Adipocyte (in vitro differentiated cells): ENCODE data around the gene NSFL1C.
A peak's percentile ranks its signal among the peaks of the same experiment; 100 is the strongest.
"Not testable (repeated sequence)": the region's sequence is repeated elsewhere in the genome, so short reads cannot be mapped to it uniquely, and the experiment has no call there.

ENCODE experiments used
- DNase-seq: peaks from one replicate; pipeline ENCODE4 v3.0.0-alpha.2; 2015; ENCODE audit warnings: low read depth
- H3K27me3 ChIP-seq: replicated peaks from 2 replicates; pipeline ENCODE4 v1.7.0; 2013; ENCODE audit warnings: mild to moderate bottlenecking, low read length, moderate library complexity; ENCODE audit not compliant: control insufficient read depth, insufficient read depth
- H3K36me3 ChIP-seq: 2 replicates; pipeline ENCODE4 v1.7.0; 2013; ENCODE audit warnings: low read length, mild to moderate bottlenecking, moderate library complexity; ENCODE audit not compliant: control insufficient read depth, insufficient read depth, severe bottlenecking
- H3K4me1 ChIP-seq: 2 replicates; pipeline ENCODE4 v1.7.0; 2013; ENCODE audit warnings: mild to moderate bottlenecking, low read length, moderate library complexity; ENCODE audit not compliant: control insufficient read depth, insufficient read depth
- H3K4me3 ChIP-seq: 2 replicates; pipeline ENCODE4 v1.7.0; 2013; ENCODE audit warnings: mild to moderate bottlenecking, low read length, moderate library complexity
- H3K9ac ChIP-seq: 2 replicates; pipeline ENCODE4 v1.7.0; 2013; ENCODE audit warnings: mild to moderate bottlenecking, low read length, moderate library complexity
- H3K9me3 ChIP-seq: 2 replicates; pipeline ENCODE4 v1.7.0; 2013; ENCODE audit warnings: mild to moderate bottlenecking, low read length, moderate library complexity; ENCODE audit not compliant: control insufficient read depth

Gene NSFL1C

DNA sequence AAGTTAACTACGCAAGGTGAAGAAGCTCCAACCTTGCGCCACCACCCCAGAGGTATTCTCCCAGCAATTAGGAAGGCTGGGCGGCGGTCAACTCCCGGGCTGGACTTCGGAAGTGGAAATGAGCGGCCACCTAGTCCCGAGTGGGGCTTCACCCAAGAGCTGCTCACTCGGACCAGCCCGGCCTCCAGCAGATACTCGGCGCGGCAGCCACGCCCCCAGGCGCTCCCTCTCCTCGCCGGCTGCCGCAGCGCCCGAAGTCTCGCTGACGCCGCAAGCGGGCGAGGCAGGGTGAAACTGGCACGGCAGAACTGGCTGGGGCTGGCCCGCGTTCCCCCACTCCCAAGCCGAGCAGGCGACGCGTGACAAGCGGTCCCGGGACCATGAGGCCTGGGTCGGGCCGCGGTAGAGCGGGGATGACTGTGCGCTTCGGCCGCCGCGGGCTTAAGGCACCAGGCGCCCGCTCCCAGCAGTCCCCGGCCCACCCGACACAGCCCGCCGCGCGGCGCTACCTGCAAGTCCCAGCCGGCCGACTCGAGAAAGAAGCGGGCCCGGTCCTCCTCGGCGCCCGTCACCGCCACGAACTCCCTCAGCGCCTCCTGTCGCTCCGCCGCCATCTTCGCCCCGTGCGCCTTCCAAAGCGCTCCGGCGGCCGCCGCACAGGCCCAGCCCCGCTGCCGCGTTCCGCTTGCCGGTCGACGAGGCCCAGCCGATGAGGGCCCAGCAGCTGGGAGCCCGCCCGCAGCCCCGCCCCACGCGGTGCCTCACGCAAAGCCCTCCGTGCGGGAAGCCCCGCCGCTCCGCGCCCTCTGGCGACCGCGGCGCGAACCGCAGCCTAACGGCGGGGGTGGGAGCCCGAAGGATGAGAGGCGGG is at the start of gene NSFL1C:
TSS of gene NSFL1C (minus strand) at position 639 of the 871 bp plus-strand sequence. CDS start at position 614, 25 bp downstream.
- peak; percentile 98 for DNase-seq
- Histone ChIP-seq H3K9me3 (no peaks in the 10 kb centered on the region), H3K27me3 (no peaks in the 10 kb centered on the region), H3K4me3 (peak within 1 kb of the TSS; percentile 92), H3K36me3 (peaks cover 26% of the 10 kb centered on the region), H3K4me1 (peaks cover 39% of the 10 kb centered on the region), H3K9ac (peak within 1 kb of the TSS; percentile 95)

DNA sequence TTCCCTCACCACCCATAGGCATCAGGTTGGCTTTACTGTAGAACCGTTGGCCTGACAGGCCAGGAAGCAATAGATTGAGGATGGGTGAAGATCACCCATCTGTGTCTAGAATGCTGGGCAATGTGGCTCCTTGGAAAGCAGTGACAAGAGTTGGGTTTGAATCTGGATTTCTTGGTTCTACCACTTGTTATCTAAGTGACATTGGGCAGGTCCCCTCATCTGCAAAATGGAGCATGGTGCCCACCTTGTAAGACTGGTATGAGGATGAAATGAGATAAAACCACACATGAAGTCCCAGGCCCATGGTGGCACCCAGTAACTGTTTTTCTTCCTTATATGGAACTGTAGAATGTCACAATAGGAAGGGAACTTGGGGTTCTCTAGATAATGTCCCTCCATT is 47.2 kb upstream of the NSFL1C start:
- peaks cover 61% of the 10 kb centered on the region for H3K27me3 ChIP-seq
- no peak overlapping the region for H3K9ac ChIP-seq
- no peaks in the 10 kb centered on the region for H3K4me1 ChIP-seq
- H3K36me3 ChIP-seq: no peaks in the 10 kb centered on the region
- DNase-seq: no peak
- H3K9me3 ChIP-seq: no peaks in the 10 kb centered on the region
- no peak overlapping the region for H3K4me3 ChIP-seq

DNA sequence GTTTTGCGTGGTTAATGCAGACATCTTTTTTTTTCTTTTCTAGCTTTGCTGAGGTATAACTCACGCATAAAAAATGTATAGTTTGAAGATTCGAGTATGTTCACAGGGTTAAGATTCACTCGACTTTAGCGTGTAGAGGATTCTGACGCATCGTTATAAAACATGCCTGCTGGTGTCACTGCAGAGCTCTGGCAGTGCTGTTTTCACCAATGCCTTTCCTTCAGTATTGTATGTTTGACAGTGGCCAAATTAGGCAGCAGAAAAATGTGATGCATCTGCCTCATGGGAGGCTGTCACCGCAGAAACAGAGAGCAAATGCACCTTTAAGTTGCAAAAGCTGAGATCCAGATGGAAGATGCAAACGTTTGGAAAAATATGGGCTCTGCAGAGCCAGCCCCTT is 42.6 kb upstream of the NSFL1C start:
- Histone ChIP-seq H3K4me1 (peaks cover 7% of the 10 kb centered on the region), H3K9ac (no peak overlapping the region), H3K9me3 (no peaks in the 10 kb centered on the region), H3K27me3 (peaks cover 34% of the 10 kb centered on the region), H3K36me3 (no peaks in the 10 kb centered on the region), H3K4me3 (no peak overlapping the region)
- DNase-seq: no peak

DNA sequence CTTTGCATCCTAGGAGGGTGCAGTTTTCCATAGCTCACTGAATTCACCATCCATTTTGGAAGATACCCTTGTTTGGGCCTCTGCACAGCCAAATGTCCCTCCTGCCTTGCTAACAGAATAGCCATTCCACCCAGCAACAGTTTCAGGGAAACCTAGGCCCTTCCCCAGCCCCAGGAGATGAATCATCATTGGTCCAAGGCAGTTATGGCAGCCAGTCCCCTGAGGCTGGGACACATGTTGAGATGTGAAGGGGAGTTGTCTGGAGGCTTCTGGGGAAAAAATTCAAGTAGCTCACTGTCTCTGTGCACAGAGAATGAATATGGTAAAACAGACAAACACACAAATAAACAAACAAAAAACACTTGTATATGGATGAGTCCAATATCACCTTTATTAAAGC is 41.9 kb upstream of the NSFL1C start:
- Histone ChIP-seq H3K4me1 (peaks cover 7% of the 10 kb centered on the region), H3K36me3 (no peaks in the 10 kb centered on the region), H3K9me3 (no peaks in the 10 kb centered on the region), H3K9ac (no peak overlapping the region), H3K4me3 (no peak overlapping the region), H3K27me3 (peaks cover 28% of the 10 kb centered on the region)
- DNase-seq: no peak

DNA sequence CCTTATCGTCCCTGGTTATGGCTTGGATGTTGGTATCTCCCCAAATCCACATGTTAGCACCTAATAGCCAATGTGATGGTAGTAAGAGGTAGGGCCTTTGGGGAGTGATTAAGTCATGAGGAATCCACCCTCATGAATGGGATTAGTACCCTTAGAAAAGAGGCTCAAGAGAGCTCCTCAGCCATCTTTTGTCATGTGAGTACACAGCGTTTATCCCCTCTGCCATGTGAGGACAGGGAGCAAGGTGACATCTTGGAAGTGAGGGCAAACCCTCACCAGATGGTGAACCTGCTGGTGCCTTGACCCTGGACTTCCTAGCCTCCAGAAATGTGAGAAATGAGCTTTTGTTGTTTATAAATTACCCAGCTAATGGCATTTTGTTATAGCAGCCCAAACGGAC is 40.6 kb upstream of the NSFL1C start:
- H3K4me3 ChIP-seq: no peak overlapping the region
- peaks cover 7% of the 10 kb centered on the region for H3K4me1 ChIP-seq
- H3K9ac ChIP-seq: no peak overlapping the region
- H3K9me3 ChIP-seq: no peaks in the 10 kb centered on the region
- no peaks in the 10 kb centered on the region for H3K36me3 ChIP-seq
- peaks cover 20% of the 10 kb centered on the region for H3K27me3 ChIP-seq
- DNase-seq: no peak

DNA sequence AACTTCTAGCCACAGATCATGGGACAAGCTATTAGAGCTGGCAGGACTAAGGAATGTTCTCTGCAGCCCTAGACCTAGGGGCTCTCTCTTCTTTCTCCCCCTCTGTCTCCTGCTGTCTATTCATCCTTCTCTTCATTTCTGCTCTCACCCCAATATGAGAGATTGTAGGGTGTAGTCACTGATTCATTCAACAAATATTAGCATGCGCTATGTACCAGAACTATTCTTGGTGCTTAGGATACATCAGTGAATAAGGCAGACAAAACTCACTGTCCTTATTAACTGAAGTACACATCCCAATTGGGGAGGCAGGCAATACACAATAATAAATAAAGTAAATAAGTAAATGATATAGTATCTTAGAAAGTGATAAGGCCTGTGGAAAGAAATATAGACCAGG is 39.2 kb upstream of the NSFL1C start:
- Histone ChIP-seq H3K36me3 (no peaks in the 10 kb centered on the region), H3K27me3 (peaks cover 12% of the 10 kb centered on the region), H3K9me3 (no peaks in the 10 kb centered on the region), H3K9ac (no peak overlapping the region), H3K4me3 (no peak overlapping the region), H3K4me1 (peaks cover 7% of the 10 kb centered on the region)
- DNase-seq: no peak

DNA sequence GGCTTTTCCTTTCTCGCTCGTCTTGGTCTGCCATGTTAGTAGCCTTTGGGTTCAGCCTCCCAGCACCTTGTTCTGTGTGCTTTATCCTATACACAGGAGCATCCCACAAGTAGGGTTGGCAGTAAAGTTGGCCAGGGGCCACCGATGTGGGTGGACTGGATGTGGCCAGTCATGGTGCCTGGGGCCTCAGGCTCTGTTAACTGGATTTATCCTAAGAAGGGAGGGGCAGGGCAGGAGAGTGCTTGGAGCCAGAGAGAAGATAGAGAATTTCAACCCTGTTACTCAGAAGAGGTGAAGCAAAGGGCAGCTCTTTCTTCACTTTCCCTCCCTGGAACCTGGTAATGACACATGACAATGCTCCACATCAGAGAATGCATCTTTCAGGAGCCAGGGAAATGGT is 38.7 kb upstream of the NSFL1C start:
- Histone ChIP-seq H3K9me3 (no peaks in the 10 kb centered on the region), H3K36me3 (no peaks in the 10 kb centered on the region), H3K4me3 (no peak overlapping the region), H3K27me3 (peaks cover 12% of the 10 kb centered on the region), H3K9ac (no peak overlapping the region), H3K4me1 (peaks cover 7% of the 10 kb centered on the region)
- DNase-seq: no peak

DNA sequence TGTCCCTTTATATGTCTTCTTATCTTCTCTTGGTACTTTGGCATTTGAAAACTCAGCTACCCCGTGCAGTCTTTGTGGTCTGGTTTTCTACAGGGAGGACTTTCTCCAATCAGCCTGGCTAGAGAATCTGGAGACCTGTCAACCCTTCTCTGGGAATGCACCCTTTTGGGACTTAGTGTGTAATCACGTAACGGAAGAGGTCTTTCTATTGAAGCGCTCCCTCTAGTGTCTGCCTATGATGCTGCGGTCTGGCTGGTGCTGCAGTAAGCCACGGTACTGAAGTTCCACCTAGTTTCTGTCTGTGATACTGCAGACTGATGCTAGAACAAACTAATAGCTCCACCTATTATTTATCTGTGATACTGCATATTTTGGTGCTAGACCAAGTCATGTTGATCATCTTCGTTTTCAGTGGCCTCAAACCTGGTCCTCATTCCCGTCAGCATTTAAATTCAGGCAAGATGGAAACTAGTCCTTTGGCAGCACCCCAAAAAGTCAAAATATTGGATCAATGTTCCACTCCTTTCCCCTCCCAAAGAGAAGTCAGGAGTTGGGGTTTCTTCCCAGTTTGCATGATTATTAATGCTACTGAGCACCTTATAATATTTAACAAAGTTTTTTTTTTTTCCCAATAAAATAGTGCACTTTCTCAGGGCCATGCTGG is 37.0 kb upstream of the NSFL1C start:
- Histone ChIP-seq H3K9ac (no peak overlapping the region), H3K27me3 (peaks cover 15% of the 10 kb centered on the region), H3K4me3 (no peak overlapping the region), H3K4me1 (peaks cover 7% of the 10 kb centered on the region), H3K9me3 (no peaks in the 10 kb centered on the region), H3K36me3 (no peaks in the 10 kb centered on the region)
- DNase-seq: peak; percentile 92

DNA sequence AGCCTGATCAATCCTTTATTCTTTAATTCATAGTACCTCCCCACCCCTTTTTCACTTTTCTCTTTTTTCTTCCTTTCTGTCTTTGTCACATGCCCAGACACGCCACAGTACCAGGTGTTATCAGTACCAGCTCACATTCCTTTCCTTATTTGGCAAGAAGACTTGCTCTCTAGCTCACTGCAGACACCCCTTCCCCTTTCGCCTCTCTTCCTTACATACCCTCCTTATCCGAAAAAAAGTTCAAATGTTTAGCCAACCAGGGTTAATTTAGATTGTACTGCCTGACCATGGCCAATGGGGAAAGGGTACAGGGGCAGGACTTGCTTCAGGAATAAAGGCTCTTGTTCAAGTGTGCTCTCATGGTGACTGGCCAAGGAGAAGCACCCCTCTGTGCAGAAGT is 33.8 kb upstream of the NSFL1C start:
- peaks cover 4% of the 10 kb centered on the region for H3K9me3 ChIP-seq
- no peak for DNase-seq
- no peak overlapping the region for H3K4me3 ChIP-seq
- H3K9ac ChIP-seq: no peak overlapping the region
- H3K4me1 ChIP-seq: peaks cover 4% of the 10 kb centered on the region
- H3K27me3 ChIP-seq: peaks cover 15% of the 10 kb centered on the region
- H3K36me3 ChIP-seq: no peaks in the 10 kb centered on the region

DNA sequence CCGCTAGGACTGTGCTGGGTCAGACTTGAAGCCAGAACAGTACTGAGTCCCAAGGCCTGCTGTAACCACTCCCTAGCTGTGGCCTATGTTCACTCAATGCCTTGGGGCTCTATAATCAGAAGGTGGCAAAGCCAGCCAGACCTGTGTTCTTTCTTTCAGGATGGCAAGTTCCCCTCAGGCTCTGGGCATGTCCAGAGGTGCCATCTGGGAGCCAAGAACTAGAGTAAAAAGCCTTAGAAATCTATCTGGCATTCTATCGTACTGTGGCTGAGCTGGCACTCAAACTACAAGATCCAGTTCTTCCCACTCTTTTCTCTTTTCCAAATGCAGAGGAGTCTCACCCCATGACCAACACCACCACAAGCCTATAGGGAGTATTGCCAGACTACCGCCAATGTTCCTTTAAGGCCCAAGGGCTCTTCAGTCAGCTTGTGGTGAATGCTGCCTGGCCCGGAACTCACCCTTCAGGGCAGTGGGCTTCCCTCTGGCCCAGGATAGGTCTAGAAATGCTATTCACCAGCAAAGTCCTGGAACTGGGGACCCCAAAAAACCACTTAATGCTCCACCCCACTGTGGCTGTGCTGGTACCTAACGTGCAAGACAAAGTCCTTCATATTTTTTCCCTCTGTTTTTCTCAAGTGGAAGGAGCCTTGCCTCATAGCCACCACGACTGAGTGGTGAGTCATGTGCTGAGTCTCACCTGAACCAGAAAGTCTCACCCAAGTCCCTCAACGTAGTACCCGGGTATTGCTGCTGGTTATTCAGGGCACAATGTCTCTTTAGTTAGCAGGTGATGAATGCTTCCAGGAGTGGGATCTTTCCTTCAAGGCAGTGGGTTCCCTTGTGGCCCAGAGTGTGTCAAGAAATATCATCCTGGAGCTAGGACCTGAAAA is 33.1 kb upstream of the NSFL1C start:
- no peaks in the 10 kb centered on the region for H3K36me3 ChIP-seq
- H3K27me3 ChIP-seq: peaks cover 19% of the 10 kb centered on the region
- no peak for DNase-seq
- H3K4me1 ChIP-seq: no peaks in the 10 kb centered on the region
- no peak overlapping the region for H3K4me3 ChIP-seq
- no peak overlapping the region for H3K9ac ChIP-seq
- peaks cover 4% of the 10 kb centered on the region for H3K9me3 ChIP-seq

DNA sequence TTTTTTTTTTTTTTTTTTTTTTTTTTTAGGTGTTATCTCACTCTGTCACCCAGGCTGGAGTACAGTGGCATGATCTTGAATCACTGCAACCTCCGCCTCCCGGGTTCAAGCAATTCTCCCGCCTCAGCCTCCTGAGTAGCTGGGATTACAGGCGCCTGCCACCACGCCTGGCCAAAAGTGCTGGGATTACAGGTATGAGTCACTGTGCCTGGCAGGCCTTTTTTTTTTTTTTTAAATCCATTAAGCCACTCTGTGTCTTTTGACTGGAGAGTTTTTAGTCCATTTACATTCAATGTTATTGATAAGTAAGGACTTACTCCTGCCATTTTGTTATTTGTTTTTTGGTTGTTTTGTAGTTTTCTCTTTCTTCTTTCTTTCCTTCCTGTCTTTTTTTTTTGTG is 30.7 kb upstream of the NSFL1C start:
- not testable (repeated sequence) for H3K4me3 ChIP-seq, DNase-seq, H3K9me3 ChIP-seq, H3K9ac ChIP-seq, H3K36me3 ChIP-seq, H3K4me1 ChIP-seq
- H3K27me3 ChIP-seq: peaks cover 27% of the 10 kb centered on the region
